Measurements from ENCODE around the gene RWDD1. TPM values are rescaled to one million over a fixed set of nuclear protein-coding genes. Genes with fewer than 3 reads are reported as not detected.

Gene RWDD1, protein sequence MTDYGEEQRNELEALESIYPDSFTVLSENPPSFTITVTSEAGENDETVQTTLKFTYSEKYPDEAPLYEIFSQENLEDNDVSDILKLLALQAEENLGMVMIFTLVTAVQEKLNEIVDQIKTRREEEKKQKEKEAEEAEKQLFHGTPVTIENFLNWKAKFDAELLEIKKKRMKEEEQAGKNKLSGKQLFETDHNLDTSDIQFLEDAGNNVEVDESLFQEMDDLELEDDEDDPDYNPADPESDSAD
- 126 TPM for polyA plus RNA-seq (2013, experiment 1 of 2)
- 134 TPM for polyA plus RNA-seq (2013, experiment 2 of 2)

DNA sequence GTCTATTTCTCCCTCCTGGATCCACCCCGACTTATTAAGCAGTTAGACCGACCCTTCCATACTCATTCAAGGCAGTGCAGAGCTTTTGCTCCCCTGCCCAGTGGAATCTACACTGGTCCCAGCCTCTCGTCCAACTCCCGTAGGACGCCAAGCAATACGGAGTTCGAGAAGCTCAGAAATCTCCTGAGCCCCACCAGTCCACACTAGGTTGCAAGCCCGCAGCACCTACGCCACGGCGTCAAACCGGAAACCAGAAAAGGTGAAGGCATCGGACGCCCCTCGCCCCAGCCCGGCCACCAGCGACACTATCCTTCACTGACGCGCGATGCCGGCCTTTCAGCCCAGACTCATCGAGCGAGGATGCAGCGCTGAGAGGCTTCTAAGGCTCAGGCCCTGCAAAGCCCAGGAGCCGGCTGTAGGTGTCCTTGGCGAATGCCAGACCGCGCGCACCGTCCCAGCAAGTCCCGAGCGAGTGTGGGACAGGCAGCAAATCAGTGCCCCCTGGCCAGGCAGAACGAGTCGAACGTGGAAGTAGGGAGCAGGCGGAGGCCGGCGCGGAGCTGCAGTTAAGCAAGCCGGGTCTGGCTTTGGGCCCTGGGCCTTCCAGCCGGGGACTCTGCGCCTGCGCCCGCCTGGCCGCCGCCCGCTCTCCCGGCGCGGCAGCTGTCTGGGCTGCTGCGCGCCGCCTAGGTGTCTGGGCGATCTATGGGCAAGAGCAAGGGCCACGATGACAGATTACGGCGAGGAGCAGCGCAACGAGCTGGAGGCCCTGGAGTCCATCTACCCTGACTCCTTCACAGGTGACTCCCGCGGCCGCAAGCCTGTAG, at the start of gene RWDD1:
Gene RWDD1 (plus strand): TSS at position 649 of the 827 bp plus-strand sequence. CDS start 79 bp downstream, at position 728.
- Histone ChIP-seq H2AFZ (ENCODE audit: low read length) (peak within 1 kb of the TSS; percentile 94), H3K23ac (ENCODE audit: low read depth, low read length, poor library complexity) (peak within 1 kb of the TSS; percentile 50), H2AK5ac (ENCODE audit: low read depth, low read length) (no peak within 1 kb of the TSS), H3K14ac (ENCODE audit: low read length) (no peak within 1 kb of the TSS), H3K27ac (replicated peaks; ENCODE audit: low read length) (peak within 1 kb of the TSS; percentile 83), H3K79me1 (ENCODE audit: low read depth, low read length) (no peaks in the 10 kb centered on the region), H2BK5ac (ENCODE audit: low read length) (no peak within 1 kb of the TSS), H3K36me3 (replicated peaks in 1 of 2; ENCODE audit: control insufficient read depth in 2 of 2, insufficient read depth in 2 of 2, low read length in 2 of 2) (peaks cover 0 to 23% of the 10 kb centered on the region in 2 donors), H3K9me3 (replicated peaks in 1 of 2; ENCODE audit: control insufficient read depth in 2 of 2, insufficient read depth in 1 of 2, low read depth in 1 of 2, low read length in 2 of 2) (no peaks in the 10 kb centered on the region), H3K27me3 (ENCODE audit: control insufficient read depth in 3 of 3, insufficient read depth in 3 of 3, low read depth in 1 of 3, low read length in 3 of 3) (no peaks in the 10 kb centered on the region), H3K4me3 (ENCODE audit: low read length in 2 of 2) (peak within 1 kb of the TSS; percentile 95), H3K9ac (ENCODE audit: low read depth, low read length, poor library complexity) (peak within 1 kb of the TSS; percentile 95), H3K4ac (ENCODE audit: low read length) (no peak within 1 kb of the TSS), H4K8ac (ENCODE audit: low read depth, low read length) (no peak within 1 kb of the TSS), H3K18ac (ENCODE audit: low read length) (peak within 1 kb of the TSS; percentile 93), H3K4me2 (ENCODE audit: insufficient read depth, low read length, poor library complexity, severe bottlenecking) (peak within 1 kb of the TSS; percentile 66), H2BK15ac (ENCODE audit: low read length) (no peak within 1 kb of the TSS), H2BK120ac (ENCODE audit: low read depth, low read length) (no peak within 1 kb of the TSS), H4K91ac (ENCODE audit: low read depth, low read length, poor library complexity) (no peak within 1 kb of the TSS), H2BK12ac (ENCODE audit: low read length) (no peak within 1 kb of the TSS), H3K4me1 (ENCODE audit: control insufficient read depth in 2 of 2, insufficient read depth in 1 of 2, low read depth in 1 of 2, low read length in 2 of 2) (peaks cover 3 to 4% of the 10 kb centered on the region in 2 donors)
- peak; percentile 98 for DNase-seq (ENCODE audit: low spot score)
- no CpG with 5 or more reads among the region's 62 CpGs for WGBS, 2 donors (ENCODE audit: extremely low coverage in 2 of 2, insufficient read length in 2 of 2, insufficient replicate concordance in 1 of 2)

DNA sequence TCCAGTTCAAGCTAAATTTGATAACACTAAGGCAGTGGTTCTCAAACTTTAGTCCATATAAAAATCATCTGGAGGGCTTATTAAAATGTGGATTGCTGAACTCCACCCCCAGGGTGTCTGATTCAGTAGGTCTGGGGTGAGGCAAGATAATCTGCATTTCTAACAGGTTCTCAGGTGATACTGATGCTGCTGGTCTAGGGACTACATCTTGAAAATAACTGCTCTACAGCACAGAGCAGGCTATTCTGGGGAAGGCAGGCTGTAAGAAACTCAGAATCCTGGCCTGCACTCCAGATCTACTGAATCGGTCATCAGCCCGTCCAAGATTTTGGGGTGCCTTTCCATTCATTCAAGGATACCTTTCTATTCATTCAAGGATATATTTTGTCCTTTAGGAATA, 48.4 kb upstream of the RWDD1 start:
- Histone ChIP-seq H3K79me1 (ENCODE audit: low read depth, low read length) (no peaks in the 10 kb centered on the region), H2BK5ac (ENCODE audit: low read length) (no peak overlapping the region), H3K36me3 (replicated peaks in 1 of 2; ENCODE audit: control insufficient read depth in 2 of 2, insufficient read depth in 2 of 2, low read length in 2 of 2) (no peaks in the 10 kb centered on the region), H2BK12ac (ENCODE audit: low read length) (no peak overlapping the region), H3K27me3 (ENCODE audit: control insufficient read depth in 3 of 3, insufficient read depth in 3 of 3, low read depth in 1 of 3, low read length in 3 of 3) (no peaks in the 10 kb centered on the region), H4K8ac (ENCODE audit: low read depth, low read length) (no peak overlapping the region), H3K14ac (ENCODE audit: low read length) (no peak overlapping the region), H3K9me3 (replicated peaks in 1 of 2; ENCODE audit: control insufficient read depth in 2 of 2, insufficient read depth in 1 of 2, low read depth in 1 of 2, low read length in 2 of 2) (no peaks in the 10 kb centered on the region), H3K4me2 (ENCODE audit: insufficient read depth, low read length, poor library complexity, severe bottlenecking) (no peak overlapping the region), H3K4me1 (ENCODE audit: control insufficient read depth in 2 of 2, insufficient read depth in 1 of 2, low read depth in 1 of 2, low read length in 2 of 2) (peaks cover 0 to 3% of the 10 kb centered on the region in 2 donors), H3K27ac (replicated peaks; ENCODE audit: low read length) (no peak overlapping the region), H3K9ac (ENCODE audit: low read depth, low read length, poor library complexity) (no peak overlapping the region), H4K91ac (ENCODE audit: low read depth, low read length, poor library complexity) (no peak overlapping the region), H3K23ac (ENCODE audit: low read depth, low read length, poor library complexity) (no peak overlapping the region), H2BK120ac (ENCODE audit: low read depth, low read length) (no peak overlapping the region), H2AFZ (ENCODE audit: low read length) (no peak overlapping the region), H2AK5ac (ENCODE audit: low read depth, low read length) (no peak overlapping the region), H3K4me3 (ENCODE audit: low read length in 2 of 2) (no peak overlapping the region), H3K4ac (ENCODE audit: low read length) (no peak overlapping the region), H3K18ac (ENCODE audit: low read length) (no peak overlapping the region), H2BK15ac (ENCODE audit: low read length) (no peak overlapping the region)
- DNase-seq (ENCODE audit: low spot score): no peak
- no CpG with 5 or more reads among the region's 2 CpGs for WGBS, 2 donors (ENCODE audit: extremely low coverage in 2 of 2, insufficient read length in 2 of 2, insufficient replicate concordance in 1 of 2)

DNA sequence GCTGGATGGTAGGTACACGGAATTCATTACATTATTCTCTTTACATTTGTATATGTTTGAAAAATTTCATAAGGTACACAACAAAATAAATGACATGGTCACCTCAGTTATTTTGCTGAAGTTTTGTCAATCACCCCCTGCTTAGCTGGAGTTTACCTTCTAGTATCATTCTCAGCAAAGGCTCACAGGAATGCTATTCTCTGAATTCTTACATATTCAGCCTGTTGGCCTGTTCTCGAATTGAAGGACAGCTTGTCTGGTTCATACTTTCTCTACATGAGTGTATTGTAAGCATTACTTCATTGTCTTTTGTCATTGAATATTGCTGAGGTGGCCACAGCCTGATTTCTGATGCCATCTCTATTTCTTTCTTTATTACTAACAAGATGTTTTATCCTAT, 47.1 kb upstream of the RWDD1 start:
- H3K4ac ChIP-seq (ENCODE audit: low read length): no peak overlapping the region
- no peak overlapping the region for H2BK5ac ChIP-seq (ENCODE audit: low read length)
- no peak overlapping the region for H3K14ac ChIP-seq (ENCODE audit: low read length)
- no peak overlapping the region for H4K91ac ChIP-seq (ENCODE audit: low read depth, low read length, poor library complexity)
- H4K8ac ChIP-seq (ENCODE audit: low read depth, low read length): no peak overlapping the region
- no peak overlapping the region for H3K4me2 ChIP-seq (ENCODE audit: insufficient read depth, low read length, poor library complexity, severe bottlenecking)
- WGBS, 2 donors (ENCODE audit: extremely low coverage in 2 of 2, insufficient read length in 2 of 2, insufficient replicate concordance in 1 of 2): no CpG with 5 or more reads among the region's 2 CpGs
- no peak overlapping the region for H3K23ac ChIP-seq (ENCODE audit: low read depth, low read length, poor library complexity)
- no peak overlapping the region for H3K18ac ChIP-seq (ENCODE audit: low read length)
- no peak overlapping the region for H2AFZ ChIP-seq (ENCODE audit: low read length)
- no peak overlapping the region for H3K27ac ChIP-seq (replicated peaks; ENCODE audit: low read length)
- no peaks in the 10 kb centered on the region for H3K27me3 ChIP-seq (ENCODE audit: control insufficient read depth in 3 of 3, insufficient read depth in 3 of 3, low read depth in 1 of 3, low read length in 3 of 3)
- no peak overlapping the region for H2AK5ac ChIP-seq (ENCODE audit: low read depth, low read length)
- H2BK120ac ChIP-seq (ENCODE audit: low read depth, low read length): no peak overlapping the region
- H3K79me1 ChIP-seq (ENCODE audit: low read depth, low read length): no peaks in the 10 kb centered on the region
- no peak overlapping the region for H3K9ac ChIP-seq (ENCODE audit: low read depth, low read length, poor library complexity)
- no peak overlapping the region for H3K4me3 ChIP-seq (ENCODE audit: low read length in 2 of 2)
- no peaks in the 10 kb centered on the region for H3K36me3 ChIP-seq (replicated peaks in 1 of 2; ENCODE audit: control insufficient read depth in 2 of 2, insufficient read depth in 2 of 2, low read length in 2 of 2)
- no peak overlapping the region for H2BK15ac ChIP-seq (ENCODE audit: low read length)
- H3K9me3 ChIP-seq (replicated peaks in 1 of 2; ENCODE audit: control insufficient read depth in 2 of 2, insufficient read depth in 1 of 2, low read depth in 1 of 2, low read length in 2 of 2): no peaks in the 10 kb centered on the region
- H2BK12ac ChIP-seq (ENCODE audit: low read length): no peak overlapping the region
- peaks cover 3% of the 10 kb centered on the region in 2 donors for H3K4me1 ChIP-seq (ENCODE audit: control insufficient read depth in 2 of 2, insufficient read depth in 1 of 2, low read depth in 1 of 2, low read length in 2 of 2)
- no peak for DNase-seq (ENCODE audit: low spot score)

DNA sequence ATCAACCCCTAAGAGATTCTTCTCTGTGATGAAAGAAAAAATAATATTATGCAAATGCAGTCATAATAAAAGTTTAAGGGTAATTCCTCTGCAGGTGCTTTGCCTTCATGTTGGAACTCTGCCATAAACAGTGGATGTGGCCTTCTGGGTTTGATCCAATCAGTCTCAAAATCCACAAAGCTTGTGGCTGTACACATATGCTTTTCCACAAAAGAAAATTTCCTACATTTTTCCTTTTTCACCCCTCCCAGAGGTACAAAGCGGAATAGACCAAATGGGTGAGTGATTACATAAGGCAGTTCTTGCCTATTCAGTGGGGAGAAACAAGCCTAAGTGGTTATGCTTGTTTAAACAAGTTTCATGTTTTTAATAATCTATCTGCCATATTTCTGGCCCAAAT, 43.2 kb upstream of the RWDD1 start:
- H4K91ac ChIP-seq (ENCODE audit: low read depth, low read length, poor library complexity): no peak overlapping the region
- no peak overlapping the region for H3K4ac ChIP-seq (ENCODE audit: low read length)
- no peak overlapping the region for H4K8ac ChIP-seq (ENCODE audit: low read depth, low read length)
- no CpG with 5 or more reads among the region's 1 CpG for WGBS, 2 donors (ENCODE audit: extremely low coverage in 2 of 2, insufficient read length in 2 of 2, insufficient replicate concordance in 1 of 2)
- H3K36me3 ChIP-seq (replicated peaks in 1 of 2; ENCODE audit: control insufficient read depth in 2 of 2, insufficient read depth in 2 of 2, low read length in 2 of 2): no peaks in the 10 kb centered on the region
- H2AFZ ChIP-seq (ENCODE audit: low read length): no peak overlapping the region
- H3K4me1 ChIP-seq (ENCODE audit: control insufficient read depth in 2 of 2, insufficient read depth in 1 of 2, low read depth in 1 of 2, low read length in 2 of 2): peaks cover 7 to 14% of the 10 kb centered on the region in 2 donors
- H3K27ac ChIP-seq (replicated peaks; ENCODE audit: low read length): no peak overlapping the region
- no peak overlapping the region for H2BK5ac ChIP-seq (ENCODE audit: low read length)
- H3K9me3 ChIP-seq (replicated peaks in 1 of 2; ENCODE audit: control insufficient read depth in 2 of 2, insufficient read depth in 1 of 2, low read depth in 1 of 2, low read length in 2 of 2): no peaks in the 10 kb centered on the region
- no peak overlapping the region for H2BK120ac ChIP-seq (ENCODE audit: low read depth, low read length)
- H3K23ac ChIP-seq (ENCODE audit: low read depth, low read length, poor library complexity): no peak overlapping the region
- DNase-seq (ENCODE audit: low spot score): no peak
- no peak overlapping the region for H2BK12ac ChIP-seq (ENCODE audit: low read length)
- H3K4me2 ChIP-seq (ENCODE audit: insufficient read depth, low read length, poor library complexity, severe bottlenecking): no peak overlapping the region
- H3K79me1 ChIP-seq (ENCODE audit: low read depth, low read length): no peaks in the 10 kb centered on the region
- H3K18ac ChIP-seq (ENCODE audit: low read length): no peak overlapping the region
- no peak overlapping the region for H2BK15ac ChIP-seq (ENCODE audit: low read length)
- H2AK5ac ChIP-seq (ENCODE audit: low read depth, low read length): no peak overlapping the region
- H3K4me3 ChIP-seq (ENCODE audit: low read length in 2 of 2): no peak overlapping the region
- H3K14ac ChIP-seq (ENCODE audit: low read length): no peak overlapping the region
- no peak overlapping the region for H3K9ac ChIP-seq (ENCODE audit: low read depth, low read length, poor library complexity)
- H3K27me3 ChIP-seq (ENCODE audit: control insufficient read depth in 3 of 3, insufficient read depth in 3 of 3, low read depth in 1 of 3, low read length in 3 of 3): no peaks in the 10 kb centered on the region
